Stimulated activated CD8-positive, alpha-beta memory T cell treated with anti-CD3 and anti-CD28 coated beads, Interleukin-7, amount 100 ng/mL, for 4 hours (primary cell): ENCODE measurements around the gene PBX1.
"Not testable (repeated sequence)": the region's sequence is repeated elsewhere in the genome, so short reads cannot be mapped to it uniquely, and the experiment has no call there.

Experiments
- DNase-seq, 2 donors: peaks; one replicate each; pipeline ENCODE4 v3.0.0-alpha.2; 2020; ENCODE audit warnings: low read depth in 2 of 2

Gene PBX1

GRCh38 chr1:164589961-164590507, 31.1 kb downstream of the PBX1 start:
- DNase-seq = no peak

GRCh38 chr1:164590592-164590991, 31.6 kb downstream of the PBX1 start:
- no peak for DNase-seq

- no peak for DNase-seq
These were observed 32.9 kb downstream of the PBX1 start for GRCh38 chr1:164591858-164592257.

- DNase-seq = no peak
These were observed 33.6 kb downstream of the PBX1 start for GRCh38 chr1:164592634-164593033.

- DNase-seq = no peak
These were observed 36.2 kb downstream of the PBX1 start for GRCh38 chr1:164595212-164595611.

GRCh38 chr1:164596172-164596571, 37.2 kb downstream of the PBX1 start:
- no peak for DNase-seq

- no peak for DNase-seq
These were observed 39.7 kb downstream of the PBX1 start for GRCh38 chr1:164598719-164599118.

- no peak for DNase-seq
These were observed 40.3 kb downstream of the PBX1 start for GRCh38 chr1:164599272-164599671.

GRCh38 chr1:164601399-164602100, 42.6 kb downstream of the PBX1 start:
- DNase-seq = no peak

- DNase-seq = no peak
These were observed 43.1 kb downstream of the PBX1 start for GRCh38 chr1:164602101-164602422.

GRCh38 chr1:164602480-164603093, 43.6 kb downstream of the PBX1 start:
- no peak for DNase-seq

GRCh38 chr1:164603805-164604204, 44.8 kb downstream of the PBX1 start:
- not testable (repeated sequence) for DNase-seq

GRCh38 chr1:164604541-164604940, 45.6 kb downstream of the PBX1 start:
- no peak for DNase-seq

GRCh38 chr1:164605254-164606091, 46.5 kb downstream of the PBX1 start:
- DNase-seq = no peak

- DNase-seq = no peak
These were observed 48.4 kb downstream of the PBX1 start for GRCh38 chr1:164607351-164607750.

GRCh38 chr1:164608651-164609057, 49.7 kb downstream of the PBX1 start:
- no peak for DNase-seq

GRCh38 chr1:164609089-164609488, 50.1 kb downstream of the PBX1 start:
- DNase-seq = no peak

- DNase-seq = no peak
These were observed 51.7 kb downstream of the PBX1 start for GRCh38 chr1:164610538-164611222.

GRCh38 chr1:164611754-164612642, 53.0 kb downstream of the PBX1 start:
- DNase-seq = no peak

GRCh38 chr1:164613176-164613575, 54.2 kb downstream of the PBX1 start:
- DNase-seq = no peak

- DNase-seq = no peak
These were observed 55.3 kb downstream of the PBX1 start for GRCh38 chr1:164614316-164614715.
